ENCODE measurements around the gene HSPD1. TPM values are rescaled to one million over a fixed set of nuclear protein-coding genes. Genes with fewer than 3 reads are reported as not detected.

HSPD1 gene
- total and polyA plus RNA-seq, 2 donors from 2014 or later, result 157 to 390 TPM

- H3K36me3 ChIP-seq (ENCODE audit: control insufficient read depth in 2 of 3, insufficient read depth in 3 of 3, low read length in 3 of 3), result peaks cover 12 to 46% (median 14%) of the 10 kb centered on the region in 3 donors
- intact Hi-C loops (cut with DNase I), result no loop called here
- peaks cover 0 to 14% (median 2%) of the 10 kb centered on the region in 3 donors for H3K4me1 ChIP-seq (ENCODE audit: control insufficient read depth in 2 of 3, insufficient read depth in 2 of 3, low read depth in 1 of 3, low read length in 3 of 3)
- H3K9ac ChIP-seq (ENCODE audit: low read length in 3 of 3), result peak overlapping the region; percentile 76 to 95 (median 82)
- peak overlapping the region; percentile 75 to 84 (median 84) for H3K4me3 ChIP-seq (ENCODE audit: low read length in 3 of 3)
- TF ChIP-seq CTCF (IDR thresholded peaks at IDR 0.05; ENCODE audit: borderline replicate concordance, extremely low read depth, insufficient read depth), result no peak
- peak overlapping the region; percentile 99 to 100 for H3K27ac ChIP-seq (ENCODE audit: low read depth in 2 of 2, low read length in 2 of 2)
- FAIRE-seq, result no peak
- H3K27me3 ChIP-seq (ENCODE audit: control insufficient read depth, insufficient read depth, low read length), result no peaks in the 10 kb centered on the region
- DNase-seq, result peak; percentile 85 to 90 (median 89)
- no peaks in the 10 kb centered on the region for H3K9me3 ChIP-seq (ENCODE audit: control insufficient read depth in 2 of 3, insufficient read depth in 1 of 3, low read length in 3 of 3)
Measured at GRCh38 chr2:197498937-197499593, 575 bp downstream of the HSPD1 start.

GRCh38 chr2:197498235-197498936 lies 1.3 kb downstream of the HSPD1 start:
- H3K27ac ChIP-seq (ENCODE audit: low read depth in 2 of 2, low read length in 2 of 2), result peak overlapping the region; percentile 99 to 100
- peak overlapping the region; percentile 75 to 84 (median 84) for H3K4me3 ChIP-seq (ENCODE audit: low read length in 3 of 3)
- peak overlapping the region; percentile 76 to 95 (median 82) for H3K9ac ChIP-seq (ENCODE audit: low read length in 3 of 3)
- peaks cover 12 to 45% (median 14%) of the 10 kb centered on the region in 3 donors for H3K36me3 ChIP-seq (ENCODE audit: control insufficient read depth in 2 of 3, insufficient read depth in 3 of 3, low read length in 3 of 3)
- no peaks in the 10 kb centered on the region for H3K27me3 ChIP-seq (ENCODE audit: control insufficient read depth, insufficient read depth, low read length)
- no peak for FAIRE-seq
- H3K4me1 ChIP-seq (ENCODE audit: control insufficient read depth in 2 of 3, insufficient read depth in 2 of 3, low read depth in 1 of 3, low read length in 3 of 3), result peaks cover 0 to 14% (median 2%) of the 10 kb centered on the region in 3 donors
- peak in 1 of 5 donors; percentile 2 for DNase-seq
- no peak for TF ChIP-seq CTCF (IDR thresholded peaks at IDR 0.05; ENCODE audit: borderline replicate concordance, extremely low read depth, insufficient read depth)
- no peaks in the 10 kb centered on the region for H3K9me3 ChIP-seq (ENCODE audit: control insufficient read depth in 2 of 3, insufficient read depth in 1 of 3, low read length in 3 of 3)
- intact Hi-C loops (cut with DNase I), result no loop called here

- Histone ChIP-seq H3K9me3 (ENCODE audit: control insufficient read depth in 2 of 3, insufficient read depth in 1 of 3, low read length in 3 of 3) (no peaks in the 10 kb centered on the region), H3K36me3 (ENCODE audit: control insufficient read depth in 2 of 3, insufficient read depth in 3 of 3, low read length in 3 of 3) (peaks cover 16 to 49% (median 18%) of the 10 kb centered on the region in 3 donors), H3K27ac (ENCODE audit: low read depth in 2 of 2, low read length in 2 of 2) (no peak overlapping the region), H3K9ac (ENCODE audit: low read length in 3 of 3) (no peak overlapping the region), H3K4me3 (ENCODE audit: low read length in 3 of 3) (peak overlapping the region in 2 of 3 donors; percentile 21 to 75), H3K27me3 (ENCODE audit: control insufficient read depth, insufficient read depth, low read length) (no peaks in the 10 kb centered on the region), H3K4me1 (ENCODE audit: control insufficient read depth in 2 of 3, insufficient read depth in 2 of 3, low read depth in 1 of 3, low read length in 3 of 3) (peaks cover 0 to 14% (median 2%) of the 10 kb centered on the region in 3 donors)
- DNase-seq, result no peak
- FAIRE-seq, result no peak
- TF ChIP-seq CTCF (IDR thresholded peaks at IDR 0.05; ENCODE audit: borderline replicate concordance, extremely low read depth, insufficient read depth), result no peak
- intact Hi-C loops (cut with DNase I), result no loop called here
Measured at GRCh38 chr2:197497326-197497725, 2.3 kb downstream of the HSPD1 start.
